Lower leg skin (tissue), 4 donors: ENCODE measurements around the gene NFE2L2. TPM values are rescaled to one million over a fixed set of nuclear protein-coding genes. Genes with fewer than 3 reads are reported as not detected.

Source experiments
- DNase-seq, 2 donors: peaks; one replicate each; pipeline ENCODE4 v3.0.0-alpha.2; 2019; ENCODE audit warnings: low spot score in 2 of 2
- H3K4me3 ChIP-seq: fragments of 200-600 bp; sonication (generic); 2 replicates; pipeline ENCODE4 v1.5.1; 2017; ENCODE audit warnings: mild to moderate bottlenecking, low read depth; ENCODE audit not compliant: poor library complexity, severe bottlenecking
- CTCF ChIP-seq, 3 donors: fragments of 450-650 bp; IDR thresholded peaks; one replicate each; pipeline ENCODE4 v1.5.1; 2016; ENCODE audit warnings: antibody characterized with exemption in 3 of 3, mild to moderate bottlenecking in 3 of 3, moderate library complexity in 2 of 3
- POLR2A ChIP-seq, 2 donors: fragments of 450-650 bp; IDR thresholded peaks; one replicate each; pipeline ENCODE4 v1.6.1; 2016 to 2017; ENCODE audit warnings: antibody characterized with exemption in 2 of 2, mild to moderate bottlenecking in 1 of 2, moderate library complexity in 1 of 2
- WGBS, 2 donors: methylation state at CpG; one replicate each; pipeline ENCODE4 v1.1.5; 2018; 5-methylcytosine and 5-hydroxymethylcytosine counted together
- intact Hi-C: fragments of 100-400 bp; cut with DNase I; formaldehyde crosslinking; loops from one replicate; pipeline ENCODE4 v1.15.0; 2023; ENCODE audit warnings: low total_unique reads
- total RNA-seq, 4 donors: library from RNA; depleted of rRNA; stranded (reverse); fragments of >200 nt; gene quantifications; one replicate each; pipeline ENCODE4 v1.1.0, GENCODE V29; 2016

The NFE2L2 gene
- total RNA-seq, 4 donors from 2014 or later = 120 to 156 (median 128) TPM

DNA sequence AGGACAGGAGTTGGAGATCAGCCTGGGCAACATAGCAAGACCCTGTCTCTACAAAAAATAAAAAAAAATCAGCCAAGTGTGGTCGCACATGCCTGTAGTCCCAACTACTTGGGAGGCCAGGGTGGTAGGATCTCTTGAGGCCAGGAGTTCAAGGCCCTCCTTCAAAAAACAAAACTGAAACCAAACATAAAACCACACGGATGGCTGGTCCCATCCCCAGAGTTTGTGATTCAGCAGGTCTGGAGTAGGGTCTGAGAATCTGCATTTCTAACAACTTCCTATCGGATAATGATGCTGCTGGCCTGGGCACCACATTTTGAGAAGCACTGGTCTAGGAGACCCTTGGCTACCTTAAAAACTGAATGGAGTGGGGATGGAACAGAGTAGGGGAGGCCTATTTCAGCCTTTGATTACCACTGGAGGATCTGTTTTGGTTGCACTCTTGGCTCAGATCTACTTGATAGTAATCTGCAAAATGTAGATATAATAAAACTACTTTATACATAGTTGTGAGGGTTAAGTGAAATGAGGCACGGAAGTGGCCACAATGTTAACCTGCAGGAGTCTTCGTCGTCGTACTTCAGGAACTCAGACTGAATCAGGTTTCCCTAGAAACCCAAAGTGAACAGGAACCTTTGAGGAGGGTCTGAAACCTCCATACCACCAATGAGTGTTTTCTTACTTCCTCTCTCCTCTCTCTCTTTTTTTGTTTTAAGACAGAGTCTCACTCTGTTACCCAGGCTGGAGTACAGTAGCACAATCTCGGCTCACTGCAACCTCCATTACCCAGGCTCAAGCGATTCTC, 25.5 kb upstream of the NFE2L2 start:
- 71% methylated on average over 9 of the region's 9 CpGs for WGBS, 2 donors
- no peak for TF ChIP-seq POLR2A (IDR thresholded peaks at IDR 0.05)
- TF ChIP-seq CTCF (IDR thresholded peaks at IDR 0.05) = no peak
- no peak for DNase-seq
- intact Hi-C loops = no loop called here
- H3K4me3 ChIP-seq = no peak overlapping the region

GRCh38 chr2:177287814-177288213, 23.3 kb upstream of the NFE2L2 start:
- no peak for DNase-seq
- H3K4me3 ChIP-seq = no peak overlapping the region
- 91 to 96% methylated on average over 1 of the region's 1 CpG for WGBS, 2 donors
- intact Hi-C loops = no loop called here
- TF ChIP-seq CTCF (IDR thresholded peaks at IDR 0.05) (no peak), POLR2A (IDR thresholded peaks at IDR 0.05) (no peak)

DNA sequence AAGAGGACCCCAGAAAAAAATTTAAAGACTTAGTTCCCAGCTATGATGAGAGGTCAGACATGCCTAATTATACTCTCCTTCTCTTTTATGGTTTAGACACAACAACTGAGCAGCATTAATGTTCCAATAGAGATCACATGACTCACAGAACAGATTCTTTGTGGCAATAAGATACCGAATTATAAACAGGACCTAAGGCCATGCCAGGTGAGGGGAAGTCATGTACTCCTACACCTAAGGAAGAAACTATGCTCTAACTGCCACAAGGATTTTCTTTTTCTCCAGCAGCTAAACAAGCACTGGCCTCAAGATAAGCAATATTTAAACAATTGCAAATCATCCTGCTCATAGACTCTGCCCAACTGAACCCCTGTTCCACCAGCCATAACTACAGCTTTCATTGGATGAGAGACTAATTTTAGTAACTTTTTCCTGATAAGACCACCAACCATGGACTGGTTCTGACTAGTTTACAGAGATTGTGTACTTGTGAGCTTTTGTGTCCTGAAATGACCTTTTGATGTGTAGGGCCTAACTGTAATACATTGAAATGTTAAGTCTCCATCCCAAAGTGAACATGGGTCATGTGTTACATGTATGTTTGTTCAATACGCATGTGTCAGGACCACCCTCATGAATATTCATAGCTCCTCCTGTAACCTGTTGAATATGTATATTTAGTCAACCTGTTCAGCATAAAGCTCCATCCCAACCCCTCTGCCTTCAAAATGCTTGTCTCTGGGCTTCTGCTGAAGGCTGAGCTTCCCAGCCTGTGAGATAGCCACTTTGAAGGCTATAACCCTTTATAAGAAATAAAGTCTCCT, 21.6 kb upstream of the NFE2L2 start:
- 73 to 75% methylated on average over 2 of the region's 2 CpGs for WGBS, 2 donors
- intact Hi-C loops = no loop called here
- no peak for TF ChIP-seq CTCF (IDR thresholded peaks at IDR 0.05)
- H3K4me3 ChIP-seq = no peak overlapping the region
- DNase-seq = no peak

- no peak for TF ChIP-seq POLR2A (IDR thresholded peaks at IDR 0.05)
- no peak for TF ChIP-seq CTCF (IDR thresholded peaks at IDR 0.05)
- no peak for DNase-seq
- no peak overlapping the region for H3K4me3 ChIP-seq
- intact Hi-C loops = no loop called here
- 93 to 95% methylated on average over 3 of the region's 3 CpGs for WGBS, 2 donors
Measured at GRCh38 chr2:177284531-177284930, 20.0 kb upstream of the NFE2L2 start.

DNA sequence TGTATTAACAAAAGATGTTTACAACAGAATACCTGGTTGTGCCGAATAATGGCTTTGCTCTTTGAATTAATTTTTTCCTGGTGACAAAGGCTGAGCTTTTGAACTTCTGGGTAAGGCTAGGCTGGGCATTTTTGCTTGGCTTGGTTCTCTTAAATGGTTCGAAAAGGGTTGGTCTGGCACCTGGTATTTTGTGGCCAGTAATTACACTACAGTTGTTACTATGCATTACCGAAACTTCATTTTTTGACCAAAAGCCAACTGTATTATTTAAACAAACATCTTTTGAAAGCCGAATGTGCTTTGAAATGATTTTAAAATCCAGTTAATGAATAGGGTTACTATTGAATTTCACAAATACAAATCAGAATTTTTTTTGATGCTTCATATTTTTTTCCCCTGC, 19.4 kb upstream of the NFE2L2 start:
- intact Hi-C loops = no loop called here
- no peak overlapping the region for H3K4me3 ChIP-seq
- TF ChIP-seq POLR2A (IDR thresholded peaks at IDR 0.05) = no peak
- no peak for TF ChIP-seq CTCF (IDR thresholded peaks at IDR 0.05)
- no peak for DNase-seq
- 85 to 86% methylated on average over 4 of the region's 4 CpGs for WGBS, 2 donors
